Fibroblast of mammary gland (primary cell): ENCODE data around the gene PMP22.
A peak's percentile ranks its signal among the peaks of the same experiment; 100 is the strongest.
"Not testable (repeated sequence)": the region's sequence is repeated elsewhere in the genome, so short reads cannot be mapped to it uniquely, and the experiment has no call there.

Experiments used
- DNase-seq: peaks from one replicate; pipeline ENCODE4 v3.0.0-alpha.2; 2010; ENCODE audit warnings: low read depth
- H3K4me3 ChIP-seq: 2 replicates; pipeline ENCODE4 v1.5.1; 2011; ENCODE audit warnings: low read depth, mild to moderate bottlenecking, low read length, moderate library complexity; ENCODE audit not compliant: control insufficient read depth
- CTCF ChIP-seq: conservative IDR thresholded peaks from 2 replicates; pipeline ENCODE4 v1.5.1; 2011; ENCODE audit warnings: low read depth, low read length, inconsistent platforms; ENCODE audit not compliant: control insufficient read depth, insufficient read depth

PMP22 gene

DNA sequence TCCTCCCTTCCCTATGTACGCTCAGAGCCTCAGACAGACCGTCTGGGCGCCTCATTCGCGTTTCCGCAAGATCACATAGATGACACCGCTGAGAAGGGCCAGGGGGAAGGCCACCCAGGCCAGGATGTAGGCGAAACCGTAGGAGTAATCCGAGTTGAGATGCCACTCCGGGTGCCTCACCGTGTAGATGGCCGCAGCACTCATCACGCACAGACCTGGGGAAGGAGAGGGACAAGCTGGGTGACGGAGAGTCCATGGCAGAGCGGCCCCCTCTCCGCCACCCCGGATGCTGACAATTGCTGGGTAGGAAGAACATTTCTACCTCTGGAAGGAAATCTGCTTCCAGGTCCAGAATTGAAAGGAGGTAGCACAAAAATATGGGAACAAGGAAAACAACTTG is 34.3 kb downstream of the PMP22 start:
- no peak overlapping the region for H3K4me3 ChIP-seq
- TF ChIP-seq CTCF: no peak
- no peak for DNase-seq

DNA sequence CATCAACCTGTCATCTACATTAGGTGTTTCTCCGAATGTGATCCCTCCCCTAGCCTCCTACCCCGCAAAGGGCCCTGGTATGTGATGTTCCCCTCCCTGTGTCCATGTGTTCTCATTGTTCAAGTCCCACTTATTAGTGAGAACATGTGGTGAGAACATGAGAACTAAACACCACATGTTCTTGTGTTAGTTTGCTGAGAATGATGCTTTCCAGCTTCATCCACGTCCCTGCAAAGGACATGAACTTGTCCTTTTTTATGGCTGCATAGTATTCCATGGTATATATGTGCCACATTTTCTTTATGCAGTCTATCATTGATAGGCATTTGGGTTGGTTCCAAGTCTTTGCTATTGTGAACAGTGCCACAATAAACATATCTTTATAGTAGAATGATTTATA is 43.3 kb downstream of the PMP22 start:
- H3K4me3 ChIP-seq, DNase-seq: not testable (repeated sequence)

DNA sequence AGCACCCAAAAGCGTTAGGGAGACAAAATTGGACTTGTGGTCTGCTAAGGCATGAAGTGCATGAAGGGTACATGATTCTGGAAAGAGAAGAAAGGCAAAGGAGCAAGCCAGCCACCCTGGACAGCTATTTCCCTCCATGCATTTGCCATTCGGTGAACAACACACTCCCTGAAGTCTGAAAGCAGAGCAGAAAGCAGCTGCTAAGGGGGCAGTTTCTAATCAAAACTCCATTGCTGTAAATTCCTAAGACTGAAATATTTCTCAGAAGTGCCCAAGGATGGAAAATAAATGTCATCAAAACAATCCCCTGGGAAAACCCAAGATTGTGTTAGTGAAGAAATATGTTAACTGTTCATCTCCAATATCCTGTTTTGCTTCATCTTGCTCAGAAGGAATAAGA is 44.3 kb downstream of the PMP22 start:
- no peak for TF ChIP-seq CTCF
- no peak overlapping the region for H3K4me3 ChIP-seq
- peak; percentile 37 for DNase-seq

- no peak for DNase-seq
- H3K4me3 ChIP-seq: no peak overlapping the region
- TF ChIP-seq CTCF: no peak
Observed at GRCh38 chr17:15216481-15216880, 48.6 kb downstream of the PMP22 start.

DNA sequence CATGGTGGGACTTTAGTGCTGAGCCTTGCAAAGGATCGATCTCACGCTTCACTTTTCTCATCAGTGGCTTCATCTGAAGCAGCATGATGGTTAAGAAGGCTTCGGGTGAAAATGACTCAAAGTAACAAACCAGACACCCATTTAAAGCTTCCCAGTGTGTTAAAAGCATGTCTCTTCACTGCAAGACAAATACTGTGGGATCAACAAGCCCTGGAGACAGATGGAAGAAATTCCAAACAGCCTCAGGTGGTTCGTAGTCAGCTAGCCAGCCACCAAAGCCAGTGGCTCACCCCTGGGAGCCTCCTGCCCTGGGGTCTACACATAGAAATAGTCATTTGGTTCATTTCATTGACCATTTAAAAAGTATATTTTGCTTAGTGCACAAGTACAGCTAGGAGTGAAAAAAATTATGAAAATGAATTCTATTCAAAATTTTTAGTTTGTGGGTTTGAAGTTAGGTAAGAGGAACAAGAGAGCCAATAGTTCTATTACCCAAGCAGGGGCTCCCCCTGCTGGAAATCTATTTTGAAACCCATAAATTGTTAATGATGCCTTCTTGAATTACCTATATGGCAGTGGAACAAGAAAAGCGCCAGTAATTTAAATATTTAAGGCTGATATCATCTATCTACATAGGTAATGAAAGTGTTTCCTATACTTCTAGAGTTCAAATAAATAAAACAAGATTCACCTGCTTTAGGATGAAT is 51.6 kb downstream of the PMP22 start:
- DNase-seq: peak; percentile 47
- peak; percentile 47 for TF ChIP-seq CTCF
- no peak overlapping the region for H3K4me3 ChIP-seq

- DNase-seq: no peak
- no peak for TF ChIP-seq CTCF
- no peak overlapping the region for H3K4me3 ChIP-seq
Observed at GRCh38 chr17:15210247-15210646, 54.9 kb downstream of the PMP22 start.

GRCh38 chr17:15203062-15203461 is 62.1 kb downstream of the PMP22 start:
- not testable (repeated sequence) for DNase-seq, H3K4me3 ChIP-seq

DNA sequence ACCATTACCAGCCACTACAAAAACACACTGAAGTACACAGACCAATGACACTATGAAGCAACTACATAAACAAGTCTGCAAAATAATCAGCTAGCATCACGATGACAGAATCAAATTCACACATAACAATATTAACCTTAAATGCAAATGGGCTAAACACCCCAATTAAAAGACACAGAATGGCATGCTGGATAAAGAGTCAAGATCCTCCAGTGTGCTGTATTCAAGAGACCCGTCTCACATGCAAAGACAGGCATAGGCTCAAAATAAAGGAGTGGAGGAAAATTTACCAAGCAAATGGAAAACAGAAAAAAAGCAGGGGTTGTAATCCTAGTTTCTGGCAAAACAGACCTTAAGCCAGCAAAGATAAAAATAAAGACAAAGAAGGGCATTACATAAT is 64.6 kb downstream of the PMP22 start:
- not testable (repeated sequence) for H3K4me3 ChIP-seq, DNase-seq
